HG03571 (cell line): ENCODE measurements around the gene TMEM95.
"Not testable (repeated sequence)": the region's sequence is repeated elsewhere in the genome, so short reads cannot be mapped to it uniquely, and the experiment has no call there.

Experiments
- ATAC-seq: cut with Tn5 transposase; IDR thresholded peaks from one replicate; pipeline ENCODE4 v1.9.1; 2021; ENCODE audit not compliant: unreplicated experiment

TMEM95 gene

DNA sequence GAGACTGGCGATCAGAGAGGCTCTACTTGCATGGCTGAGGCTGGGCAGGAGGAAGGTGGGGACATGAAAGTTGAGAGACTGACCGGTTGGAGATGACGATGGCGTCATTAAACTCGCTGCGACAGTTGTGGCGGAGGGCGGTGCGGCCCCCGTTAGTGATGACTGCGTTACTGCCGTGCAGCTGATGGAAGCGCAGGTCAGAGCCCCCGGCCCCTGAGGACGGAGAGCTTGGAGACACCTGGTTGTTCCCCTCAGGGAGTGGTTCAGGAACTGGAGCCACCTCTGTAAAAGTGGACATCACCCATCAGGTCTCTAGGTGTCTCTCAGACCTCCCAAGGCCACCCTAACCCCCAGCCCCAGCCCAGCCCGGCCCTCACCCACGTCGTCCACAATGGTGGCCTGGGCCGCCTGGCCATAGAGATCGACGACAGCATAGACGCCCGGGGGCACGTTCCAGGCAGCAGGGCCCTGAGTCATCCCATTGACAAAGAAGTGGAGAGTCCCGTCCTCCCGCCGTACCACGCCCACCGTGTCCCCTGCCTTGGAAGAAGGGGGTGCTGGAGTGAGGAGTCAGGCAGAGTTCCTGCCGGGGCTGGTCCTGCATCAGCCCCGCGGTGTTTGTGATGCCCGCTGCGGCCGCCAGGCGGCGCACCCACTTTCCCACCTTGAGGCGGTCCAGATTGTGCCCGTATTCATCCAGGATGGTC, 31.1 kb upstream of the TMEM95 start:
- ATAC-seq, result no peak

DNA sequence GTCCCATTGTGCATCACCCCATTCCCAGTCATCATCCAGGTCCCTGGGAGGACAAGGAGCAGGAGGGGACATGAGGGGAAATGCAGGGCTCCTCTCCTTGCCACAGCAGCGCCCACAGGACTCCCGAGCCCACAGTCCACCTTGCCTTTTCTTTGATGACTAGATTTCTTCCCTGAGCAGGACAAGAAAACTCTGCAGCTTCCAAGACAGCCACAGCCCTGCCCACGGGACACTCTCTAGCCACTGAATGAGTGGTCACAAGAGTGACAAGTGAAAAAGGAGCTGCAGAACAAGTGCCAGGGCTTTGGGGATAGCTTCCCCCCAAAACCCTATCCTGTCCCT, 30.5 kb upstream of the TMEM95 start:
- ATAC-seq, result no peak

DNA sequence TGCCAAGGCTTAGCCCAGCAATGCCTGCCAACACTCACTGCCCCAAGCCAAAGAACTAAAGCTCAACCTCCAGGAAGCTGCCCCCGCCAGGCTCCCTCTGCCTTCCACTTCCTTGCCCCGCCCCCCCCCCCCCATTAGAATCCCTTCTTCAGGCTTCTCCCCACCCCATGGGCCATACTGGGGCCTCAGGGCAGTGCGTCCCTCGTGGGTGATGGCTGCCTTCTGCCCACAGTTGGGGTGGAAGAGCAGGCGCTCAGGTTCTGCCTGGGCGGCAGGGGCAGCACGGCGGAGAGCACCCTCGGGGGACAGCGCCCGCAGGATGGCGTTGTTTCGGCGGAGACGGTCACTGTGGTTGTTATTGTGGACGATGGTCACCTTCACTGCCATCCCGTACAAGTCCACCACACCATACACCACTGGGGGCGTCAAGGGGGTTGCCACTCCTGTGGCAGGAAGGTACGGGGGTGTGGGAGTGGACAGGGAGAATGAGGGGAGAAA, 29.9 kb upstream of the TMEM95 start:
- ATAC-seq, result no peak

DNA sequence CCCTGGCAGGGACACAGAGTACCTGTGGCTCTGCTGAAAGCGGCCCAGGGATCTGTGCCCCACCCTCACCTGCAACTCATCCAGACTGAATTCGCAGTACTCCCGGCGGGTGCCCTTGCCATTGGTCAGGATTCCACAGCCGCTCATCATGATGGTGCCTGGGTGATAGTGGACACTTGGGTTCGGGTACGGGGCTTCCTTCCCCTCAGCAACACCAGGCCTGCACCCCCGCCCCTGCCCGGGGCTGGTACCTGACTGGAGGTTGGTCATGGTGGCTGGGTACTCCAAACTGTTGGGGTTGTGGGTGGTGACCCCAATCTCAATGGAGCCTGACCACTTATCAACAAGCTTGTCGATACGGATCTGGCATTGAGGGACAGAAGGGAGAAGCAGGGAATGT, 28.8 kb upstream of the TMEM95 start:
- no peak for ATAC-seq

GRCh38 chr17:7327056-7327455, 27.9 kb upstream of the TMEM95 start:
- ATAC-seq, result no peak

DNA sequence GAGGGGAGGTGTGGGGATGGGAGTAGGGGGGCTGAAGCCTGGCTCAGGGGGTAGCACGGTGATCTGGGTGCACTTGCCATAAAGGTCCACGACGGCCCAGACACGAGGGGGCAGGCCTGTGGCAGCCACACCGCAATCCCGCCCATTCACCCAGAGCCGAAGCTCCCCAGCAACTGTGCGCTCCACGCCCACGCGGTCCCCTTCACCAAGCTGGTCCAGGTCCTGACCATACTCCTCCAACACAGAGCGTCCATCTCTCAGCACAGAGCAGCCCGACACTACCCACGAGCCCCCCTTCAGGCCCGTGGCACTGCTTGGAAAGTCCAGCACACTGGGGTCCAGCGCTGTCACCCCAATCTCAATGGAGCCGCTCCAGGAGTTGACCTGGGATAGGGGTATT, 27.5 kb upstream of the TMEM95 start:
- no peak for ATAC-seq

DNA sequence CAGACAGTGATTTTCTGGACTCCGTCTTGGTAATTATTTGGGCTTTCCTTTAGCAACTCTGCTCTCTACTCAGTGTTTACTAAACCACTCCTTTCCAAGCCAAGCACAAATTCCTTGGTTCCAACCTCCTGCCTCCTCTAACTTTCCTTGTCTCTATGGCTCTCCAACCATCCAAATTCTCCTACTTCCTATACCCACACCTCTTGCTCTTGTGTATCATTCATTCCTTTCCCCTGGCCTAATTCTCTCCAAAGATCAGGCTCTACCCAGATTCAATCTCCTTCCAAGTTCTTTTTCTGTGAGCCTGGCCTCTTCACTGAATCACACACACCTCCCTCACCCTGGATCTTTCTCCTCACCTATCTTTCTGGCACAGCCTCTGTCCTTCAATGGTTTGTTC, 26.9 kb upstream of the TMEM95 start:
- no peak for ATAC-seq

DNA sequence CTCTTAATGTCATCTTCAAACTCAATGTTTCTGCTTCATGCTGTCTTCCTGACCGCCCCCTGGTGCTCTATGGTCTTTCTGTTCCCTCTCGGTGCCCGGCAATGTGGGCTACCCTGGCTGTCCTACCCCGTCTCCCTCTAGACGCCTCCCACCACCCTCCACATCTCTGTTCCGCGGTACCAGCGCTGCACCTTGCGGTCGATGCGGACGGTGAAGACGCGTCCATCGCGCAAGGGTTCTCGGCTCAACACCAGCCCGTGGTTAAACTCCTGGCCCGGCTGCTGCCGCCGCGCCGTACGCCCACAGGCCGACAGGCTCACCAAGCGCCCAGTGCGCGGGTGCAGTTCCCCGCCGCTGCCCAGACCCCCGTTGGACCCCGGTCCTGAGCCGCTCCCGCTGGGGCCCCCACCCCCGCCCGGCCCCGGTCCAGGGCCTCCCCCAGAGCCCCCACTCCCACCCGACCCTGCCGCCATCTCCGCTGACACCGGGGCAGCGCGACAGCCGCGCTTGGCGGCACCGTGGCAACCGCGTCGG, 26.0 kb upstream of the TMEM95 start, which contains the start of gene NEURL4:
TSS of gene NEURL4 (minus strand) at position 496 of the 534 bp plus-strand sequence. CDS start at position 473, 23 bp downstream.
- peak; percentile 3 for ATAC-seq

- peak; percentile 44 for ATAC-seq
These were observed 25.5 kb upstream of the TMEM95 start for GRCh38 chr17:7329374-7329996.

GRCh38 chr17:7329997-7330637, 24.8 kb upstream of the TMEM95 start:
- ATAC-seq, result peak; percentile 29

GRCh38 chr17:7330638-7331015, 24.3 kb upstream of the TMEM95 start:
- ATAC-seq, result no peak

- no peak for ATAC-seq
These were observed 22.8 kb upstream of the TMEM95 start for GRCh38 chr17:7332111-7332510.

- ATAC-seq, result not testable (repeated sequence)
These were observed 22.3 kb upstream of the TMEM95 start for GRCh38 chr17:7332600-7333069.

DNA sequence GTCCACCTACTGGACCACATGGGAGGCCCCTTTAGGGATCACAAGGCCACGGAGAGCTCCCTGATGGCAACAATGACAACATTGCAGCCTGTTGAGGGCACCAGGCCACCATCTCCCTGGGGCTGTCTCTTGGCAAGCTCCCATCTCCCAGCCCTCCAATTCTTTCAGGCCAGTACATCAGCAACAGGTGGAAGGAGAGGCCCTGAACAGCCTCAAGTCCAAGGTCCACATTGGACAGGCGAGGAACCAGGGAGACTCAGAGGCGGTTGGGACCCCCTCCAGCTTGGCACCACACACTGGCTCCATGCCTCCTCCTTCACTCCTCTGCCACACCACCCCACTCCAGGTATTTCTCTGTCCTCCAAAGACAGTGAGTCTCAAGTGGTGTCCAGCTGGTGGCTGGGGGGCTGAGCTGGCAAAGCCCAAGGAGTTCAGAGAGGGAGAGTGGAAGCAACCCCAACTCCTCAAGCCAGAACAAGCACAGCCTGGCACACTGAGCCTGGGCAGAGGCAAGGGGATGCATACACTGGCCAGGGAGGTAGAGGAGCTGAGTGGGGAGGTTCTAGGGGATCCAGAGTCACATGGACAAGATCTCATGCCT, 19.9 kb upstream of the TMEM95 start:
- ATAC-seq, result no peak

GRCh38 chr17:7335765-7336164, 19.2 kb upstream of the TMEM95 start:
- not testable (repeated sequence) for ATAC-seq

GRCh38 chr17:7336240-7337175, 18.4 kb upstream of the TMEM95 start, which contains the start of gene ACAP1:
ACAP1 (plus strand) TSS chr17:7336529; CDS start chr17:7336735, 206 bp downstream.
- ATAC-seq, result no peak

DNA sequence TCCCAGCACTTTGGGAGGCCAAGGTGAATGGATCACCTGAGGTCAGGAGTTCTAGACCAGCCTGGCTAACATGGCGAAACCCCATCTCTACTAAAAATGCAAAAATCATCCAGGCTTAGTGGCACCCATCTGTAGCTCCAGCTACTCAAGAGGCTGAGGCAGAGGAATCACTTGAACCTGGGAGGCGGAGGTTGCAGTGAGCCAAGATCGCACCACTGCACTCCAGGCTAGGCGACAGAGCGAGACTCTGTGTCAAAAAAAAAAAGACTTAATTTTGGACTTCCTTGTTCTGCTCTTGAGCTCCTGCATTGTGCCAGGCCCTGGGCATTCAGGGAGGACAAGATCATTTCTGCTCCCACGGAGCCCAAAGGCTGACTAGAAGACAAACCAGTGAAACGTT, 17.4 kb upstream of the TMEM95 start:
- ATAC-seq, result not testable (repeated sequence)

DNA sequence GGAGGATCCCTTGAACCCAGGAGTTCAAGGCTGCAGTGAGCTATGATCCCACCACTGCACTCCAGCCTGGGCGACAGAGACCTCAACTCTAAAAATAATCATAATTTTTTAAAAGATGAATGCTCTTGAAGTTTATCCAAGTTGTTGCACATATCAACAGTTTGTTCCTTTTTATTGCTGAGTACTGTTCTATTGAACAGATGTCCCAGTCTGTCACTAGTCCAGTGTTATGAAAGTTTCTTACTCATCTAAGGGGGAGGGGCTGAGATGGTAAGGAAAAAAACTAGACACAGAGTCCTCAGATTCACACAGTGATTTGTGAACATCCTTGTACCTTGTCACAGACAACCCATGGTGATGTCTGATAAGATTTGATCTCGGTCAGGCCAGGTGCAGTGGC, 14.8 kb upstream of the TMEM95 start:
- ATAC-seq, result no peak

GRCh38 chr17:7341842-7342241, 13.1 kb upstream of the TMEM95 start:
- no peak for ATAC-seq

DNA sequence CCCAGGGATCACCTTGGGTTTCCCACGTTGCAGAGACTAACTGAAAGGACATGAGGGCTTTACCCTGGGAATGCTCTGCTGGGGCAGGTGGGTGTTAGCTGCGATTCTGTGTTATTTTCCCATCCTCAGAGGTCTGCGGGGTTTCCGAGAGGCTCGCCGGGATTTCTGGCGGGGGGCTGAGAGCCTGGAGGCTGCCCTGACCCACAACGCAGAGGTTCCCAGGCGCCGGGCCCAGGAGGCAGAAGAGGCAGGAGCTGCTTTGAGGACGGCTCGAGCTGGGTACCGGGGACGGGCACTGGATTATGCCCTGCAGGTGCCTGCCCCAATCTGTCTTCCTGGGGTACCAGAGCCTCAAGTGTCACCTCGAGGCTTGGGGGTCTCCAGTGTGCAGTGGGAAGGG, 11.7 kb upstream of the TMEM95 start:
- ATAC-seq, result no peak
